Activated naive CD4-positive, alpha-beta T cell treated with anti-CD3 and anti-CD28 coated beads for 36 hours (primary cell): ENCODE results near the gene XPA. TPM values are rescaled to one million over a fixed set of nuclear protein-coding genes. Genes with fewer than 3 reads are reported as not detected.
"Not testable (repeated sequence)": the region's sequence is repeated elsewhere in the genome, so short reads cannot be mapped to it uniquely, and the experiment has no call there.

Source experiments
- CTCF ChIA-PET: fragments of 350-600 bp; sonication (Branson Sonifier 250); formaldehyde crosslinking; loops from one replicate; lab custom pipeline; 2021; ENCODE audit warnings: antibody characterized with exemption; lab: Charles Lee
- DNase-seq: peaks from one replicate; pipeline ENCODE4 v3.0.0-alpha.2; 2020
- H3K27ac Mint-ChIP-seq: one replicate; pipeline ENCODE4 v1.8.0; 2021; ENCODE audit warnings: mild to moderate bottlenecking, mixed read lengths
- H3K27me3 Mint-ChIP-seq: one replicate; pipeline ENCODE4 v1.8.0; 2021; ENCODE audit warnings: low read depth, mixed read lengths
- H3K36me3 Mint-ChIP-seq: one replicate; pipeline ENCODE4 v1.8.0; 2021; ENCODE audit warnings: low read depth, mixed read lengths
- H3K4me1 Mint-ChIP-seq: one replicate; pipeline ENCODE4 v1.8.0; 2021; ENCODE audit warnings: low read depth, mixed read lengths
- H3K4me3 Mint-ChIP-seq: one replicate; pipeline ENCODE4 v1.8.0; 2021; ENCODE audit warnings: mild to moderate bottlenecking, moderate library complexity, mixed read lengths
- H3K9me3 Mint-ChIP-seq: one replicate; pipeline ENCODE4 v1.8.0; 2021; ENCODE audit warnings: mixed read lengths
- intact Hi-C: fragments of 100-400 bp; cut with micrococcal nuclease; formaldehyde crosslinking; loops from one replicate; pipeline ENCODE4 v1.15.1; 2023
- total RNA-seq, 2 experiments: library from RNA; stranded (reverse); gene quantifications; one replicate each; pipeline ENCODE4 v1.2.3, GENCODE V29; 2021

XPA gene
- total RNA-seq, 2 experiments from 2014 or later, result 5.8 to 6.0 TPM

DNA sequence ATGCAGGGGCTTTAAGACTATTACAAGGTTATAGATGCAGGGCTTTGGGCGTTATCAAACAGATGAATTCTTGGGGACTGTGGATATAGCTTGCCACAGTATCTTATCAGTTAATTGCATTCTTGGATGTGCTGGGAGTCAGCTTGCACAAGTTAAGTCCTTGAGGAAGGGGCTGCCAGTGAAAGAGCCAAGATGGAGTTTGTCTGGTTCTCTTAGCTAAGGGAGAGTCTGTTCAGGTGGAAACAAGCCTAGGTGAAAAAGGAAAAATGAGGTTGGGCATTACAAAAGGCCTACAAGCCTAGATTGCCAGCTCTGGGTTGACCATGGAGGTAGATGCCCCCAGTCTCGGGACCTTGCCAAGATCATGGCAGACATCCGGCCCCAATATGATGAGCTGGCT lies 2.7 kb upstream of the XPA start:
- H3K27ac Mint-ChIP-seq, CTCF ChIA-PET, H3K27me3 Mint-ChIP-seq, intact Hi-C loops, H3K36me3 Mint-ChIP-seq, H3K9me3 Mint-ChIP-seq, DNase-seq, H3K4me3 Mint-ChIP-seq: not testable (repeated sequence)
- H3K4me1 Mint-ChIP-seq, result peaks cover 51% of the 10 kb centered on the region

DNA sequence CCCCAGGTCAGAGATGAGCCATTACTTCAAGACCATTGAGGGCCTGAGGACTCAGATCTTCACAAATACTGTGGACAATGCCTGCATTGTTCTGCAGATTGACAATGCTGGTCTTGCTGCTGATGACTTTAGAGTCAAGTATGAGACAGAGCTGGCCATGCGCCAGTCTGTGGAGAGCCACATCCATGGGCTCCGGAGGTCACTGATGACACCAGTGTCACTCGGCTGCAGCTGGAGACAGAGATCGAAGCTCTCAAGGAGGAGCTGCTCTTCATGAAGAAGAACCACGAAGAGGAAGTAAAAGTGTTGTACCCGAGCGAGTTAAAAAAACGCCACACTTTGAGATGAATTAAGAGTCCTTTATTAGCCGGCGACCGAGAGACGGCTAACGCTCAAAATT lies 2.1 kb upstream of the XPA start:
- peaks cover 52% of the 10 kb centered on the region for H3K4me1 Mint-ChIP-seq
- H3K36me3 Mint-ChIP-seq, H3K27me3 Mint-ChIP-seq, intact Hi-C loops, H3K27ac Mint-ChIP-seq, H3K9me3 Mint-ChIP-seq, DNase-seq: not testable (repeated sequence)
- CTCF ChIA-PET, result interaction anchor here (1.7 kb wide), 1 partner anchor 223 kb away, joined by 5 read pairs; the partner anchor contains the start of gene TRMO
- H3K4me3 Mint-ChIP-seq, result peak overlapping the region; percentile 39

DNA sequence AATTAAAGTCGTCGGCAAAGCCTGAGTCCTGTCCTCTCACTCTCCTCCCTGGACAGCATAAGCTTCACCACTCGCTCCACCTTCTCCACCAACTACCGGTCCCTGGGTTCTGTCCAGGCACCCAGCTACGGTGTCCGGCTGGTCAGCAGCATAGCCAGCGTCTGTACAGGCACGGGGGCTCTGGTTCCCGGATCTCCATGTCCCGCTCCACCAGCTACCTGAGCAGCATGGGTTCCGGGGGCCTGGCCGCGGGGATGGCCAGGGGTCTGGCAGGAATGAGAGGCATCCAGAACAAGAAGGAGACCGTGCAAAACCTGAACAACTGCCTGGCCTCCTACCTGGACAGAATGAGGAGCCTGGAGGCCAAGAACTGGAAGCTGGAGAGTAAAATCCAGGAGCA lies 1.7 kb upstream of the XPA start:
- Mint-ChIP-seq H3K36me3 (no peaks in the 10 kb centered on the region), H3K27me3 (no peaks in the 10 kb centered on the region), H3K27ac (no peak overlapping the region), H3K4me3 (no peak overlapping the region), H3K9me3 (no peaks in the 10 kb centered on the region), H3K4me1 (peaks cover 52% of the 10 kb centered on the region)
- CTCF ChIA-PET, result interaction anchor here (1.7 kb wide), 1 partner anchor 224 kb away, joined by 5 read pairs; the partner anchor contains the start of gene TRMO
- no peak for DNase-seq
- intact Hi-C loops, result no loop called here

DNA sequence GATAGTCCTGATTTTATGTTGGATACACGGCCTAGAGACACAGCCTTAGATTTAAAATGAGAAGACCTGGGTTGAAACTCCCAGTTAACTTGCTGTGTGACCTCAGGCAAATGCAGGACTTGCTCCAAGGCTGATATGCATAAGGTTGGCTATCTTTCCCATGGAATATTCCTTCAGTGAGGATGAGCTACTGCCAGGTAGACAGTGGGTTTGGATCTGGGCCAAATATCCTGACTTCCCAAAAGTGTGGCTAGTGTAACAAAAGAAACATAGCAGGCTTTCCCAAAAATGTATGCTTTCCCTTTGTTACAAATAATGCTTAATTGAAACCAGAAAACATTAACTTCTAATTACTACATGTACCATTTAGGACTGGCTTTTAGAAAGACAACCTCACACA lies 697 bp upstream of the XPA start:
- H3K27me3 Mint-ChIP-seq, result no peaks in the 10 kb centered on the region
- intact Hi-C loops, result no loop called here
- no peaks in the 10 kb centered on the region for H3K36me3 Mint-ChIP-seq
- peak overlapping the region; percentile 92 for H3K27ac Mint-ChIP-seq
- no peaks in the 10 kb centered on the region for H3K9me3 Mint-ChIP-seq
- CTCF ChIA-PET, result interaction anchor here (0.6 to 1.7 kb wide), 4 partner anchors 8 to 225 kb away, joined by 3 to 5 read pairs (median 4); partner anchors contain the start of gene TRMO
- no peak for DNase-seq
- H3K4me1 Mint-ChIP-seq, result peaks cover 55% of the 10 kb centered on the region
- H3K4me3 Mint-ChIP-seq, result peak overlapping the region; percentile 88

DNA sequence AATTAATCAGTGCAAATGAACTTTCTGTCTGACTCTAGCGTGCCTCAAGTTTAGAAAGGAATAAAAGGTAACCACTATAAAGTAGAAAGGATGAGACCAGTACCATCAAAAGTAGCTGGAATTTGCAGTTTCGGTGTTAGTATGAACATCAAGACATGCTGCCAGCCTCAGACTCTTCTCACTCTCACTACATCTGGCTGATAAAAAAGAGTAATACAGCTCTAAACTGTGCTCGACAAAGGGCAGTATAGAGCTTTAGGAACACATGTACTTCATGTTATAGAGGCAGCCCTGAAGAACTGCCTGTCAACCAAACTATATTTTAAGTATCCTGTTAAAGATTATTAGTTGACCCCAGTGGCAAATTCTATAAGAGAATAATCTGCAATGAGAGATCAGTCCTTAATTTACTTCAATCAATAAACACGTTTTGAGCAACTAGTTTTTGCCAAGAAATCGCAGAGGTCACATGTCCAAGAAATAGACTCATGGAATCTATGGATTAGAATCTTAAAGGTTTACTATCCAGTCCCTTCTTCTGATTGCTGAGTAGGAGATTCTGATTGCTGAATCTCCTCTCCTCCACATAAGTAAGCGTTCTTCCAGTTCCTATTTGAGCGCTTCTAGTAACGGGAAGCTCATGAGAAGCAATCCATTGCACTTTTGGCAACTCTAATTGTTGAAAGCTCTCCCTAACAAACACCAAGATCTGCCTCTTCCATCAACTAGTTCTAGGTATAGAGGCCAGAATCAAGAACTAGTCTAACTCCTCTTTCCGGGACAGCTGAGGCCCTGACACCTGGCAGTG lies 941 bp downstream of the XPA start:
- peak overlapping the region; percentile 88 for H3K4me3 Mint-ChIP-seq
- peak overlapping the region; percentile 82 for H3K27ac Mint-ChIP-seq
- intact Hi-C loops, result loop anchor here (1.0 to 2.0 kb wide), 3 partner anchors 21 to 63 kb away; partner anchors contain the start of genes NCBP1 and TSTD2
- peaks cover 4% of the 10 kb centered on the region for H3K36me3 Mint-ChIP-seq
- peak; percentile 45 for DNase-seq
- H3K9me3 Mint-ChIP-seq, result no peaks in the 10 kb centered on the region
- CTCF ChIA-PET, result interaction anchor here (0.6 to 1.5 kb wide), 12 partner anchors 13 to 227 kb away, joined by 3 to 6 read pairs (median 3); partner anchors contain the start of genes FOXE1, NCBP1 and TSTD2
- H3K27me3 Mint-ChIP-seq, result no peaks in the 10 kb centered on the region
- peaks cover 53% of the 10 kb centered on the region for H3K4me1 Mint-ChIP-seq

DNA sequence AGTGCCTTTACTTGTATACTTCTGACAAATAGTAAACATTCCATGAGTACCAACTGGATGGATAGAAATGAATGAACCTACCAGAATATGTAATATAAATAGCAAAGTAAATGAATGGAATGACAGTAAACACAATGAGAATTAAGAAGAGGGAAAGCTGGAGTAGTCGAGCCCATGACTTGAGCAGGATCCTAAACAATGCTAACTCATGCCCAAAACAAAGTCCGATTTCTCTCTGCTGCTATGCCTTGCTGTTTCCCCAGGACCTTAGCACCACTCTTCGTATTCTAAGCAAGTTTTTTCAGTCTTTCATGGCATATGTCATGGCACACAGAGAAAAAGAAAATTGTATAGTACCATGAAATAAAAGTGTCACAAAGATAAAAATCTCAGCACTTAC lies 1.8 kb downstream of the XPA start:
- H3K27me3 Mint-ChIP-seq, result no peaks in the 10 kb centered on the region
- peaks cover 53% of the 10 kb centered on the region for H3K4me1 Mint-ChIP-seq
- no peak for DNase-seq
- H3K27ac Mint-ChIP-seq, result no peak overlapping the region
- peak overlapping the region; percentile 88 for H3K4me3 Mint-ChIP-seq
- intact Hi-C loops, result loop anchor here (2.0 kb wide), 1 partner anchor 21 kb away; no protein-coding TSS in a partner anchor
- peaks cover 4% of the 10 kb centered on the region for H3K36me3 Mint-ChIP-seq
- no peaks in the 10 kb centered on the region for H3K9me3 Mint-ChIP-seq
- CTCF ChIA-PET, result interaction anchor here (0.6 to 1.5 kb wide), 5 partner anchors 62 to 226 kb away, joined by 3 to 6 read pairs (median 4); partner anchors contain the start of genes NCBP1 and TSTD2

DNA sequence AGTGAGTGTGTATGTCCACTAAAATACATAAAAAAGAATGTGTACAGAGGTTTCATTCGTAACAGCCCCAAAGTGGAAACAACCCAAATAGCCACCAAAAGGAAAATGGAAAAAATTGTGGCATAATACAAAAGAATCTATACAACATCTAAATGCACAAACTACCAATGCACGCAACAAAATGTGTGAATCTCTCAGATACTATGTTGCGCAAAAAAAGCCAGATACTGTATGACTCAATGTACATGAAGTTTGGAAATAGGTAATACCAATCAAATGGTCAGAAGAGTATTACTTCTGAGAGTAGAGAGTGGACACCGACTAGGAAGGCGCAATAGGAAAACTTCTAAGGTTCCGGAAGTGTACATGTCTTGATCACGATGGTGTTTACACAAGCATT lies 2.4 kb downstream of the XPA start:
- no peak for DNase-seq
- intact Hi-C loops, result loop anchor here (2.0 kb wide), 1 partner anchor 20 kb away; no protein-coding TSS in a partner anchor
- no peak overlapping the region for H3K27ac Mint-ChIP-seq
- H3K4me1 Mint-ChIP-seq, result peaks cover 54% of the 10 kb centered on the region
- peaks cover 10% of the 10 kb centered on the region for H3K36me3 Mint-ChIP-seq
- H3K9me3 Mint-ChIP-seq, result no peaks in the 10 kb centered on the region
- H3K4me3 Mint-ChIP-seq, result no peak overlapping the region
- CTCF ChIA-PET, result no interaction called here
- H3K27me3 Mint-ChIP-seq, result no peaks in the 10 kb centered on the region

DNA sequence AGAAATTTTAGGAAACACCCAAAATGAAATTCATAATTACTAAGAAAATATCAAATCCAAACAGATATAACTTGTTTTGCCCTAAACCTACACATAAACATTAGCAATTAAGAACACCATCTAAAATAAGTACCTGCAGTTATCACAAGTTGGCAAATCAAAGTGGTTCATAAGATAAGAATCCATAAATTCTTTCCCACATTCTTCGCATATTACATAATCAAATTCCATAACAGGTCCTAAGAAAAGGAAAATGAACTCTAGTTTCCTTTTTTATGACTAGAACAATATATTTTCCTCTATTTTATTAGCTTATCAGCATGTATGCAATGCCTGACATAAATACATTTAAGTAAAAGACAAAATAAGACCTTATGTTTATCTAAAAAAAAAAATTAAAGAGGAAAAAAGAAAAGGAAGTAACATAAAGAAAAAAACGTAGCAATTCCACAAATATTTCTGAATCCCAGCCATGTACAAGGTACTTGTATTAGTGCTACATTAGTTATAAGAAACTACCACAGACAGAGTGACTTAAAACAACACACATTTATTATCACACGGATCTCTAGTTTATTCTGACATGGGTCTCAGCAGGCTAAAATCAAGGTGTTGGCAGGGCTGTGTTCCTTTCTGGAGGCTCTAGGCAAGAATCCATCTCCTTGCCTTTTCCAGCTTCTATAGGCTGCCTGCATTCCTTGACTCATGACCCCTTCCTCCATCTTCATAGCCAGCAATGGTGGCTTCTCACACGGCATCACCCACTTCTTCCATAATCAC lies 7.5 kb downstream of the XPA start:
- intact Hi-C loops, result no loop called here
- H3K27ac Mint-ChIP-seq, result no peak overlapping the region
- H3K9me3 Mint-ChIP-seq, result no peaks in the 10 kb centered on the region
- peaks cover 25% of the 10 kb centered on the region for H3K36me3 Mint-ChIP-seq
- CTCF ChIA-PET, result interaction anchor here (0.6 kb wide), 1 partner anchor 47 kb away, joined by 3 read pairs; no protein-coding TSS in a partner anchor
- H3K4me3 Mint-ChIP-seq, result no peak overlapping the region
- peaks cover 16% of the 10 kb centered on the region for H3K4me1 Mint-ChIP-seq
- DNase-seq, result no peak
- H3K27me3 Mint-ChIP-seq, result no peaks in the 10 kb centered on the region

DNA sequence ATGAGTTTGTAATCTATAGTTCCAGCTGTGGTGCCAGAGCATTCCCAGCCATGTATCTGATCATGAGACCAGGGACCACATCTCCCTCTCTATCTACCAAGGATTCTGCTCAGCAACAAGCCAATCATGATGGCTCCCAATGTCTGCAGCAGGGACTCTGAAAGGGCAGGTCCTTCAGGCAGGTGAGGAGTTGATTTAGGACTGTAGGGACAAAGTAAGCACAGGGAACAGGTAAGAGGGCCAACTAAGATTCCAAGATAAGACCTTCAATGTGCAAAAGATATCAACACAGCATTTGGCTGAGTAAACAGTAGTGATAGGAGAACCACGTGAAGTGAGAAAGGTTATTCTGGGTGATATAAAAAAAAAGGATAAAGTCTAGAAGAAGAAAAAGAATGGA lies 8.5 kb downstream of the XPA start:
- Mint-ChIP-seq H3K36me3 (peaks cover 31% of the 10 kb centered on the region), H3K27ac (no peak overlapping the region), H3K4me3 (no peak overlapping the region), H3K9me3 (no peaks in the 10 kb centered on the region), H3K27me3 (no peaks in the 10 kb centered on the region), H3K4me1 (peaks cover 6% of the 10 kb centered on the region)
- DNase-seq, result no peak
- intact Hi-C loops, result no loop called here
- CTCF ChIA-PET, result interaction anchor here (1.8 kb wide), 1 partner anchor 9 kb away, joined by 7 read pairs; no protein-coding TSS in a partner anchor

DNA sequence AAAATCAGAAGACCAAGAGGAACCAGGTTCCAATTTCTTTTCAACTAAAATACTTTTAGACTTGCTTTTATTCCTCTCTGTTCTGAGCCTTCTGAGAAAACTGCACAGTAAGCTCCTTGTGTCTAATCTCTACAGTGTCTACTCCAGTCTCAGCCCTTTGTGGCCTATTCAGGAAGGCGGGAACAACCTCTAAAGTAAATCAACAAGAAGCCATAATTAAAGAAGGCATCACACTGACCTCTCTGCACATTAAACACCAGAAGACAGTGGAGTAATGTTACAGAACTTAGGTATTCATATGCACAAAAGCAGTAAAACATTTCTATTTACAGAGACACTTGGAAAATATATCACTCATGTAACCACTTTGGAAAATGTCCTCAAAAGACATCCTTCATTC lies 14.9 kb downstream of the XPA start:
- no peaks in the 10 kb centered on the region for H3K9me3 Mint-ChIP-seq
- peaks cover 22% of the 10 kb centered on the region for H3K36me3 Mint-ChIP-seq
- no peak overlapping the region for H3K4me3 Mint-ChIP-seq
- H3K27me3 Mint-ChIP-seq, result no peaks in the 10 kb centered on the region
- CTCF ChIA-PET, result no interaction called here
- H3K4me1 Mint-ChIP-seq, result peaks cover 6% of the 10 kb centered on the region
- no peak for DNase-seq
- intact Hi-C loops, result no loop called here
- H3K27ac Mint-ChIP-seq, result no peak overlapping the region

DNA sequence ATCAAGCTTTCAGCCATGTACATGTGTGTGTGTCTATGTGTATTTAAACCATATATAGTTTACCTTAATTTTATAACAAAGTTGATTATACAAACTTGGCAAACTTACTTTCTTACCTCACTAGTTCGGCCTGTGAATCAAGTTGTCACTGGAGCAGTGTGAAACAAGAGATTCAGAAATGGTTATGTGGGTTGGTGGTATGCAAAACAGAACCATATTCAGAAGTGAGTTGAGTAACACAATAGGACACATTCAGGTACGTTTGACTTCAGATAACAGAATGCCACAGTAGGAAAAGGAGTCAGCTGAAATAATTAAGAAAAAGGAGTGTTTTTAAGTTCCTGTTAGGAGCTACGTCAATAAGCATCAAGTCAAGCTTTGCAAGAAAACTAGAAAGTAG lies 21.5 kb downstream of the XPA start:
- H3K36me3 Mint-ChIP-seq, result peaks cover 29% of the 10 kb centered on the region
- H3K27me3 Mint-ChIP-seq, result no peaks in the 10 kb centered on the region
- DNase-seq, result no peak
- H3K4me3 Mint-ChIP-seq, result no peak overlapping the region
- no peaks in the 10 kb centered on the region for H3K9me3 Mint-ChIP-seq
- H3K27ac Mint-ChIP-seq, result peak overlapping the region; percentile 3
- intact Hi-C loops, result loop anchor here (2.0 kb wide), 1 partner anchor 19 kb away; no protein-coding TSS in a partner anchor
- peaks cover 10% of the 10 kb centered on the region for H3K4me1 Mint-ChIP-seq
- CTCF ChIA-PET, result interaction anchor here (1.1 kb wide), 1 partner anchor 12 kb away, joined by 3 read pairs; no protein-coding TSS in a partner anchor

DNA sequence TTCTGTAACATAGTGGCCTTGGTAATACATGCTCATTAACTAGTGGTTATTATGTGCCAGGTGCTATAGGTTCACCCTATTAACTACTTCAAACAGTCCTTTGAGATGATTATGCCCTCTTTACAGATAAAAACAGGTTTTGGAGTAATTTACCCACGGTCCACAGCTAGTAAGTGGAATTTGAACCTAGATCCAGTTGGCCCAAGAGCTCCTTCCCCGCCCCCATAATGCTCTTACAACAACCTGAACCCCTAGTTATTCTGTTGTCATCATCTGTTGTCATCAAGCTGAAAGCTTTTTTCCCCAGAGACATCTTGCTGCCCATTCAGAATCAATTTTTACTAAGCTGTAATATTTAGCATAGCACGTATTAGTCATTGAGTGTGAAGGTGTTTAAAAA lies 23.2 kb downstream of the XPA start:
- Mint-ChIP-seq H3K9me3 (no peaks in the 10 kb centered on the region), H3K4me1 (peaks cover 4% of the 10 kb centered on the region), H3K27me3 (no peaks in the 10 kb centered on the region), H3K4me3 (no peak overlapping the region), H3K27ac (peak overlapping the region; percentile 60), H3K36me3 (peaks cover 35% of the 10 kb centered on the region)
- no peak for DNase-seq
- intact Hi-C loops, result loop anchor here (2.0 kb wide), 1 partner anchor 21 kb away; no protein-coding TSS in a partner anchor
- CTCF ChIA-PET, result interaction anchor here (1.0 kb wide), 1 partner anchor 227 kb away, joined by 3 read pairs; no protein-coding TSS in a partner anchor
